DND-41 (cell line): ENCODE data around the gene GPR132.
"Not testable (repeated sequence)": the region's sequence is repeated elsewhere in the genome, so short reads cannot be mapped to it uniquely, and the experiment has no call there.

Experiments
- ATAC-seq: fragments of 200-7000 bp; cut with Tn5 transposase; 3 replicates; pipeline ENCODE4 v1.9.1; 2021; ENCODE audit warnings: low read depth; ENCODE audit not compliant: insufficient read depth
- DNase-seq: peaks from one replicate; pipeline ENCODE4 v3.0.0-alpha.2; 2020
- H2AFZ ChIP-seq: 2 replicates; pipeline ENCODE4 v1.6.0; 2012; ENCODE audit warnings: low read depth, low read length
- H3K27ac ChIP-seq: 2 replicates; pipeline ENCODE4 v1.5.1; 2012; ENCODE audit warnings: low read length, inconsistent platforms
- H3K27me3 ChIP-seq: fragments of 200-600 bp; sonication (generic); 2 replicates; pipeline ENCODE4 v1.6.0; 2012; ENCODE audit warnings: low read length, mild to moderate bottlenecking, inconsistent platforms; ENCODE audit not compliant: insufficient read depth, poor library complexity
- H3K36me3 ChIP-seq: 2 replicates; pipeline ENCODE4 v1.5.1; 2012; ENCODE audit warnings: low read length, inconsistent platforms; ENCODE audit not compliant: insufficient read depth
- H3K4me1 ChIP-seq: 2 replicates; pipeline ENCODE4 v1.5.1; 2012; ENCODE audit warnings: mild to moderate bottlenecking, low read length; ENCODE audit not compliant: insufficient read depth
- H3K4me2 ChIP-seq: 2 replicates; pipeline ENCODE4 v1.6.0; 2012; ENCODE audit warnings: mild to moderate bottlenecking, moderate library complexity, low read length, inconsistent platforms; ENCODE audit not compliant: insufficient read depth
- H3K4me3 ChIP-seq, 2 experiments: fragments of 200-600 bp in 1 of 2; shearing (Covaris generic) in 1 of 2; 2 replicates each; pipeline ENCODE4 v1.5.1; 2012 to 2016; ENCODE audit warnings: inconsistent platforms in 2 of 2, low read length in 2 of 2, mild to moderate bottlenecking in 2 of 2, low read depth in 1 of 2, moderate library complexity in 1 of 2
- H3K79me2 ChIP-seq: 2 replicates; pipeline ENCODE4 v1.6.0; 2012; ENCODE audit warnings: low read length, inconsistent platforms; ENCODE audit not compliant: insufficient read depth
- H3K9ac ChIP-seq: 2 replicates; pipeline ENCODE4 v1.6.0; 2012; ENCODE audit warnings: low read depth, mild to moderate bottlenecking, inconsistent platforms, low read length, moderate library complexity
- H3K9me3 ChIP-seq: 2 replicates; pipeline ENCODE4 v1.5.1; 2012; ENCODE audit warnings: low read length, moderate library complexity, mild to moderate bottlenecking, inconsistent platforms; ENCODE audit not compliant: insufficient read depth, severe bottlenecking
- H4K20me1 ChIP-seq: 2 replicates; pipeline ENCODE4 v1.6.0; 2012; ENCODE audit warnings: low read length; ENCODE audit not compliant: insufficient read depth
- EZH2 ChIP-seq: IDR thresholded peaks from 3 replicates; pipeline ENCODE4 v1.6.1; 2012; ENCODE audit warnings: borderline replicate concordance, low read depth, mild to moderate bottlenecking, moderate library complexity, low read length, inconsistent platforms; ENCODE audit not compliant: severe bottlenecking
- TF ChIP-seq, protein P1 (sequence below): IDR thresholded peaks from 2 replicates; pipeline ENCODE4 v1.5.1; 2012; ENCODE audit warnings: borderline replicate concordance, low read length, moderate library complexity, mild to moderate bottlenecking; ENCODE audit not compliant: poor library complexity, severe bottlenecking; ENCODE audit errors: extremely low read depth

GPR132 gene

DNA sequence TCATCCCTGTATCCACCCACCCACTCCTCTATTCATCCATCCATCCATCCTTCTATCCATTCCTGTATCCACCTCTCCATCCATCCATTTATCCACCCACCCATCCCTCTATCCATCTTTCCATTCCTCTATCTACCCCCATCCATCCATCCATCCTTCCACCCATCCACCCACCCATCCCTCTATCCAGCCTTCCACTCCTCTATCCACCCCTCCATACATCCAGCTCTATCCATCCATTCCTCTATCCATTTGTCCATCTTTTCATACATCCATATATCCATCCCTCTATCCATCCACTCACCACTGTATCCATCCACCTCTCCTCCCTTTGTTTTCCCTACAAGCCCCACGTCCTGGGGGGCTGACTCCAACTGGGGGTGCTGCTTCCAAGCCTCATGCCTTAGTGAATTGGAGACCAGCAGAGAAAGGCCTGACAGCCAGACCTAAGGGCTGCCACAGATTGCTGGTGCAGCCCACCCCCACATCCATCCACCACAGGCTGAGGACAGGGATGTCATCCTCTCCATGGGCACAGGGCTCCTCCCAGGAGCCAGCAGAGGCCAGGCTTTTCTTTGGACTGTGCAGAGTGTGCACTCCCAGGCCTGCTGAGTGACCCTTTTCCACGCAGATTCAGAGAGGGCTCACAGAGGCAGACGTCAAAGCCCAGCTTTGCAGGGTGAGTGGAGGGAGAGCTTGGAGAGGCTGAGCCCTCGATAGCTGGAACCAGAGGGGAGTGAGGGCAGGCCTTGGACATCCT, 18.9 kb upstream of the GPR132 start:
- Histone ChIP-seq H3K36me3 (no peaks in the 10 kb centered on the region), H3K9me3 (no peaks in the 10 kb centered on the region), H3K4me3 (no peak overlapping the region), H3K27me3 (no peaks in the 10 kb centered on the region), H3K79me2 (no peaks in the 10 kb centered on the region), H4K20me1 (peaks cover 5% of the 10 kb centered on the region), H2AFZ (no peak overlapping the region), H3K27ac (no peak overlapping the region), H3K9ac (no peak overlapping the region), H3K4me2 (no peak overlapping the region), H3K4me1 (no peaks in the 10 kb centered on the region)
- no peak for TF ChIP-seq EZH2
- TF ChIP-seq, protein P1, sequence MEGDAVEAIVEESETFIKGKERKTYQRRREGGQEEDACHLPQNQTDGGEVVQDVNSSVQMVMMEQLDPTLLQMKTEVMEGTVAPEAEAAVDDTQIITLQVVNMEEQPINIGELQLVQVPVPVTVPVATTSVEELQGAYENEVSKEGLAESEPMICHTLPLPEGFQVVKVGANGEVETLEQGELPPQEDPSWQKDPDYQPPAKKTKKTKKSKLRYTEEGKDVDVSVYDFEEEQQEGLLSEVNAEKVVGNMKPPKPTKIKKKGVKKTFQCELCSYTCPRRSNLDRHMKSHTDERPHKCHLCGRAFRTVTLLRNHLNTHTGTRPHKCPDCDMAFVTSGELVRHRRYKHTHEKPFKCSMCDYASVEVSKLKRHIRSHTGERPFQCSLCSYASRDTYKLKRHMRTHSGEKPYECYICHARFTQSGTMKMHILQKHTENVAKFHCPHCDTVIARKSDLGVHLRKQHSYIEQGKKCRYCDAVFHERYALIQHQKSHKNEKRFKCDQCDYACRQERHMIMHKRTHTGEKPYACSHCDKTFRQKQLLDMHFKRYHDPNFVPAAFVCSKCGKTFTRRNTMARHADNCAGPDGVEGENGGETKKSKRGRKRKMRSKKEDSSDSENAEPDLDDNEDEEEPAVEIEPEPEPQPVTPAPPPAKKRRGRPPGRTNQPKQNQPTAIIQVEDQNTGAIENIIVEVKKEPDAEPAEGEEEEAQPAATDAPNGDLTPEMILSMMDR: no peak
- DNase-seq: no peak
- no peak for ATAC-seq

DNA sequence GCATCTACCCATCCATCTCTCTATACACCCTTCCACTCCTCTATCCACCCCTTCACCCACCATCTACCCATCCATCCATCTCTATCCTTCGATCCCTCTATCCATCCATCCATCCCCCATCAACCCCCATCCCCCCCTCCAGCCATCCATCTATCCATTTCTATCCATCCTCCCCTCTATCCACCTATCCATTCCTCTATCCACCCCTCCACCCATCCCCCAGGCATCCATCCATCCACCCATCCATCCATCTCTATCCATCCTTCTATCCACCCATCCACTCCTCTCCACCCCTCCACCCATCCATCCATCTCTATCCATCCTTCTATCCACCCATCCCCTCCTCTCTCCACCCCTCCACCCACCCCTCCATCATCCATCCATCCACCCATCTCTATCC, 17.5 kb upstream of the GPR132 start:
- DNase-seq (no peak), ATAC-seq (no peak)
- no peak overlapping the region for H3K9ac ChIP-seq
- H3K4me1 ChIP-seq: no peaks in the 10 kb centered on the region
- TF ChIP-seq, protein P1: no peak
- H3K27me3 ChIP-seq: no peaks in the 10 kb centered on the region
- H3K27ac ChIP-seq: no peak overlapping the region
- no peak overlapping the region for H3K4me3 ChIP-seq
- H3K4me2 ChIP-seq: no peak overlapping the region
- no peaks in the 10 kb centered on the region for H3K36me3 ChIP-seq
- H2AFZ ChIP-seq: no peak overlapping the region
- peaks cover 5% of the 10 kb centered on the region for H4K20me1 ChIP-seq
- no peaks in the 10 kb centered on the region for H3K9me3 ChIP-seq
- no peaks in the 10 kb centered on the region for H3K79me2 ChIP-seq

DNA sequence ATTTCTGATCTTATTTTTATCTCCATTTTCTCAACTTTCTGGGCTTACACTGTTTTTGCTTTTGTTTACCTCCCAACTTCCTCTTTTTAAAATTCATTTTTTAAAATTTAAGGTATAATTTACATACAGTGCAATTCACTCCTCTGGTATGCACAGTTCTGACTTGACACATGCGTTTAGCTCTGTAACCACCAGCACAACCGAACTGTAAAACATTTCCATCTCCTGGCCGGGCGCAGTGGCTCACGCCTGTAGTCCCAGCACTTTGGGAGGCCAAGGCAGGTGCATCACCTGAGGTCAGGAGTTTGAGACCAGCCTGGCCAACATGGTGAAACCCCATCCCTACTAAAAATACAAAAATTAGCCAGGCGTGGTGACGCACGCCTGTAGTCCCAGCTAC, 16.2 kb upstream of the GPR132 start:
- H3K79me2 ChIP-seq, H4K20me1 ChIP-seq, H3K9ac ChIP-seq, H3K4me2 ChIP-seq, H3K4me3 ChIP-seq, H3K9me3 ChIP-seq, H3K27me3 ChIP-seq, ATAC-seq, H3K4me1 ChIP-seq, H3K27ac ChIP-seq, H2AFZ ChIP-seq, H3K36me3 ChIP-seq, DNase-seq: not testable (repeated sequence)

DNA sequence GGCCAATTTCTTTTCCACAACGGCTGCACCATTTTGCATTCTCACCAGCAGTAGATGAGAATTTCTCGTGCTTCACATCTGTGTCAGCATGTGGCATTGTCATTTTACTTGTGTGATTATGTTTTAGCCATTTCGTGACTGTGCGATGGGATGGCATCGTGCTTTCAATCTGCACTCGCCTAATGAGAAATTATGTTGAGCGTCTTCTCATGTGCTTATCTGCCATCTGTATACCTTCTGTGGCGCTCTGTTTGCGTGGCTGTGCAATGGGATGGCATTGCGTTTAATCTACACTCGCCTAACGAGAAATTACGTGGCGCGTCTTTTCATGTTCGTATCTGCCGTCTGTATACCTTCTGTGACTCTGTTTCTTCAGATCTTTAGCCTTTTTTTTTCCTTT, 14.9 kb upstream of the GPR132 start:
- ATAC-seq (no peak), DNase-seq (no peak)
- Histone ChIP-seq H3K4me3 (no peak overlapping the region), H3K79me2 (no peaks in the 10 kb centered on the region), H2AFZ (no peak overlapping the region), H4K20me1 (0 out of 2 replicates have a peak, but pooled peaks cover 3% of the 10 kb centered on the region), H3K4me2 (no peak overlapping the region), H3K9me3 (no peaks in the 10 kb centered on the region), H3K9ac (no peak overlapping the region), H3K27me3 (no peaks in the 10 kb centered on the region), H3K27ac (no peak overlapping the region), H3K4me1 (no peaks in the 10 kb centered on the region), H3K36me3 (no peaks in the 10 kb centered on the region)
- TF ChIP-seq, protein P1: no peak
- no peak for TF ChIP-seq EZH2
